ENCODE data around the gene SMDT1.
"Not testable (repeated sequence)": the region's sequence is repeated elsewhere in the genome, so short reads cannot be mapped to it uniquely, and the experiment has no call there.

The SMDT1 gene

DNA sequence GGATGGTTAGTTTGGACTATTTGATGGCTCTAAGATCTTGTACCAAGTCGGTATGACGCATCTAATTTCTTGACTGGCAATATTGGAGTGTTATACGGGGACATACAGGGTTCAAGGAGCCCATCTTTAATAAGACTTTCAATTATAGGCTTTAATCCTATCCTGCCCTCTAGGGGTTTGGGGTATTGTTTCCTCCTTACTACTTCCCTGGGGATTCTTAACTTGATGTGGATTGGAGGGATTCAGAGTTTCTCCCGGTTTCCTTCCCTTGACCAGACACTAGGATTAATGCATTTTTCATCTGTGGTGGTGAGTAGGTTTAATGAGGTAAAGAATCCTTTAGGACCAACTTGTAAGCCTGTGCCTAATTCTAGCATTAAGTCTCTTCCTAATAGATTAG, 32.3 kb downstream of the SMDT1 start:
- DNase-seq (ENCODE audit: low read depth, low spot score) = no peak

GRCh38 chr22:42112793-42113192, 33.3 kb downstream of the SMDT1 start:
- not testable (repeated sequence) for DNase-seq (ENCODE audit: low read depth, low spot score)

DNA sequence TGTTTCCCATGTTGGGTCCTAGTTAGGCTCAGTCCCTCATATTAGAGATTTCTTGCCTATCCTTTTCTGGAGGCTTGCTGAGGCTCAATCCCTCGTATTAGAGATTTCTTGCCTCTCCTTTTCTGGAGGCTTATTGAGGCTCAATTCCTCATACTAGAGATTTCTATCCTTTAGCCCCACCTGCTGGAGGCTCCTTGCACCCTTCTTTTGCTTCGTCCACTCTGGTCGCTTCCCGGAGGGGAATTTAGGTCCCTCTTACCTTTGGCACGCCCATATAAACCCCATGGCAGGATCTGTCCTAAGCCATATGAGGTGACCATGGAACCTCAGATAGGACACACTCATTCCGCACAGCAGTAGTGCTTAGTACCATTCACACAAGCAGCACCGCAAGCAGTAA, 35.2 kb downstream of the SMDT1 start:
- no peak for DNase-seq (ENCODE audit: low read depth, low spot score)

DNA sequence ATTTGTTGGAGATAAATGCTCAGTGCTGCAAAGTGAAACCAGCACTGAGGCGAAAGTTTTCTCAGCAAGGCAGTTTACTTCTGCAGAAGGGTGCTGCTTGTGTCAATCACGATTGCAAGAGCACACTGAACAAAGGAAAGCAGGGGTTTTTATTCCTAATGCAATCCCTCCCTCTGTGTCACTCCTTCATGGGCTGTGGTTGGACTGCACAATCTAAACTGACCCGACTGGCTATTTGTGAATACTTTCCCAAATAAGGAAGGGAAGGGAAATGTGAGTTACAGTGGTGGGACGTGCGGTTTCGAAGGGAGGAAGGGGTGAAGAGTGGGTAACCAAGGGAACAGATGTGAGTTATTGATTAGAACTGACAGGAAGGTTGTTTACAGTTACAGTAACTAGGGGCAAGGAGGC, 35.9 kb downstream of the SMDT1 start:
- DNase-seq (ENCODE audit: low read depth, low spot score) = not testable (repeated sequence)

GRCh38 chr22:42116848-42117424, 37.4 kb downstream of the SMDT1 start:
- no peak for DNase-seq (ENCODE audit: low read depth, low spot score)

DNA sequence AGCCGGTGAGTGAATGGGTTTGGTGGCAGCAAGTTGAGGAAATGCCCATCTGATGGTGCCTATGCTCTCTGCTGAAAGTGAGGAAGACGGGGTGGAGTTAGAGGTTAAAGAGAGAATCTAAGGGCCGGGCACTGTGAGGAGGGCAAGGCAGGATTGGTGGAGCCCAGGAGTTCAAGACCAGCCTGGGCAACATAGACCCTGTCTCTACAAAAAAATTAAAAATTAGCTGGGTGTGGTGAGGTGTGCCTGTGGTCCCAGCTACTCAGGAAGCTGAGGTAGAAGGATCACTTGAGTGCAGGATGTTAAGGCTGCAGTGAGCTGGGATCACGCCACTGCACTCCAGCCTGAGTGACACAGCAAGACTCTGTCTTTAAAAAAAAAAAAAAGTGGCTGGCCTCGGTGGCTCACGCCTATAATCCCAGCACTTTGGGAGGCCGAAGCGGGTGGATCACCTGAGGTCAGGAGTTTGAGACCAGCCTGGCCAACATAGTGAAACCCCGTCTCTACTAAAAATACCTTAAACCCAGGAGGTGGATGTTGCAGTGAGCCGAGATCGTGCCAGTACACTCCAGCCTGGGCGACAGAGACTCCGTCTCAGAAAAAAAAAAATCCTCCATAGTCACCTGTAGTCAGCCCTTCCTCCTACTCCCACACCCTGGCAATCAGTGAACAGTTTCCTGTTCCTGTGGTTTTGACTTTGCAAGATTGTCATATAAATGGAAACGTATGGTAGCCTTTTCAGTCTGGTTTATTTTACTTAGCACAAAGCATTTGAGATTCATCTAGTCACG, 40.9 kb downstream of the SMDT1 start:
- DNase-seq (ENCODE audit: low read depth, low spot score) = not testable (repeated sequence)

DNA sequence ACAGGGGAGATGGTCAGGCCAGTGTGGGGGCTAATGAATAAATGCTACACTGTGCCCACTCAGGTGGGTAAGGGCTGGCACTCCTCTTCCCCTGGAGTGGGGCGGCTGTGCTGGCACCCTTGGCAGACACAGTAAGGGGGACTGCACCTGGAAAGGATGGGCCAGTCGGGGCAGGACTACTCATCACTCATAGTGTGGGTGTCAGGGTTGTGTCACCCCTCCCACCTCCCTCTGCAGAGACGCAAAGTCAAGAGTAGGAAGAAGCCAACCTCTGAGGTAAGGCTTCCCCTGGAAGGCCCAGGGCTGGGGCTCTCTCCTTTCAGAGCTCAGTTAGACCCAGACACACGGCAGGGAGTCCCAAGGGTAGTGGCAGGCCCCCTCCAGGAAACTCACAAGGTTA, 44.0 kb downstream of the SMDT1 start:
- DNase-seq (ENCODE audit: low read depth, low spot score) = not testable (repeated sequence)

- no peak for DNase-seq (ENCODE audit: low read depth, low spot score)
These were observed 48.1 kb downstream of the SMDT1 start for GRCh38 chr22:42127606-42128005.

DNA sequence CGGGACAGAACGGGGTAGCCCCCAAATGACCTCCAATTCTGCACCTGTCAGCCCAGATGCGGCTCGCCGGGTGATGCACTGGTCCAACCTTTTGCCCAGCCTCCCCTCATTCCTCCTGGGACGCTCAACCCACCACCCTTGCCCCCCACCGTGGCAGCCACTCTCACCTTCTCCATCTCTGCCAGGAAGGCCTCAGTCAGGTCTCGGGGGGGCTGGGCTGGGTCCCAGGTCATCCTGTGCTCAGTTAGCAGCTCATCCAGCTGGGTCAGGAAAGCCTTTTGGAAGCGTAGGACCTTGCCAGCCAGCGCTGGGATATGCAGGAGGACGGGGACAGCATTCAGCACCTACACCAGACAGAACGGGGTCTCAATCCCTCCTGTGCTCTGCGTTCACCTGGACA, 48.5 kb downstream of the SMDT1 start:
- not testable (repeated sequence) for DNase-seq (ENCODE audit: low read depth, low spot score)

DNA sequence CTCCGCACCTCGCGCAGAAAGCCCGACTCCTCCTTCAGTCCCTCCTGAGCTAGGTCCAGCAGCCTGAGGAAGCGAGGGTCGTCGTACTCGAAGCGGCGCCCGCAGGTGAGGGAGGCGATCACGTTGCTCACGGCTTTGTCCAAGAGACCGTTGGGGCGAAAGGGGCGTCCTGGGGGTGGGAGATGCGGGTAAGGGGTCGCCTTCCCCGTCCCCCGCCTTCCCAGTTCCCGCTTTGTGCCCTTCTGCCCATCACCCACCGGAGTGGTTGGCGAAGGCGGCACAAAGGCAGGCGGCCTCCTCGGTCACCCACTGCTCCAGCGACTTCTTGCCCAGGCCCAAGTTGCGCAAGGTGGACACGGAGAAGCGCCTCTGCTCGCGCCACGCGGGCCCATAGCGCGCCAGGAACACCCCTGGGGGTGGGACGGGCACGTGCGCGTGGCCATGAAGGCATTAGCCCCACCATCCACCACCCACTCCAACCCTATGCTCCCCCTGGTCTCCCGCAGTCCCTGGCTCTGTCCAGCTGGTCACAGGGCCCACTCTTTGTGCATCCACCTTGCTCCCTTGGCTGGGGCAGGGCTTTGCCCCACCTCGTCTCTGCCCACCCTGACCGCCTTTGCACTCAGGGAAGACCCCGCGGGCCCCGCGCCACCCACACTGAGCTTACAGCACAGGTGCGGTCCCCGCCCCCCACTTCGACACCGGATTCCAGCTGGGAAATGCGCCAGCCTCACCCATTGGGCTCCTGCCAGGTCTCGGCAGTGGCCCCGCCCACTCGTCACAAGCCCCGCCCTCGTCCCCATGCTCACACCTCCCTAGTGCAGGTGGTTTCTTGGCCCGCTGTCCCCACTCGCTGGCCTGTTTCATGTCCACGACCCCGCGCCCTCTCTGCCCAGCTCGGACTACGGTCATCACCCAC, 49.5 kb downstream of the SMDT1 start:
- not testable (repeated sequence) for DNase-seq (ENCODE audit: low read depth, low spot score)

- not testable (repeated sequence) for DNase-seq (ENCODE audit: low read depth, low spot score)
These were observed 50.7 kb downstream of the SMDT1 start for GRCh38 chr22:42130182-42130581.

GRCh38 chr22:42130639-42131431, 51.3 kb downstream of the SMDT1 start, which contains the start of gene CYP2D6:
Gene CYP2D6, minus strand, starts transcription at chr22:42130810. Its CDS starts 19 bp downstream, at chr22:42130791.
- DNase-seq (ENCODE audit: low read depth, low spot score) = not testable (repeated sequence)

DNA sequence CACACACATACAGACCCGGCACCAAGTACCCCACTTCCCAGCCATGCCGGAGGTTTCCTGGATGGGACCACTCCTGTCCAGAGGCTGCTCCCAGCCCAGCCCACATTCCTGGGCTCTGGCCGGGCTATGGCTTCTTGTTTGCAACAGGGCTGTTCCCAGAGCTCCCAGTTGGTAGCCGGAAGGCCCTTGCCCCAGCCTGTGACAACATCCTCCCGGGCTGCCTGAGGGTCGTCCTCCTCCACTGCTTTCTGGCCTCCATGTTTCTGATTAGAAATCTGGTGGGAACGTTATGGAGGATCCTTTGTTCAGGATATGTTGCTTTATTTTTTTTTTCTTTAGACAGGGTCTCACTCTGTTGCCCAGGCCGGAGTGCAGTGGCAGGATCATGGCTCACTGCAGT, 52.1 kb downstream of the SMDT1 start:
- DNase-seq (ENCODE audit: low read depth, low spot score) = no peak

GRCh38 chr22:42132457-42132856, 53.0 kb downstream of the SMDT1 start:
- no peak for DNase-seq (ENCODE audit: low read depth, low spot score)

All from iPS DF 19.7 (cell line).